HepG2 (cell line): ENCODE measurements around the gene VGF. TPM values are rescaled to one million over a fixed set of nuclear protein-coding genes. Genes with fewer than 3 reads are reported as not detected.

Experiments
- AKNA ChIP-seq: sonication (generic); formaldehyde crosslinking; IDR thresholded peaks from 2 replicates; pipeline ENCODE4 v1.4.0; 2020; ENCODE audit warnings: missing genetic modification reagents, borderline replicate concordance
- FOSL1 ChIP-seq: sonication (generic); formaldehyde crosslinking; IDR thresholded peaks from 2 replicates; pipeline ENCODE4 v1.9.0; 2021; ENCODE audit warnings: missing genetic modification reagents, borderline replicate concordance
- KIAA2018 ChIP-seq: sonication (generic); formaldehyde crosslinking; IDR thresholded peaks from 2 replicates; pipeline ENCODE4 v1.5.0; 2020; ENCODE audit warnings: mild to moderate bottlenecking, missing genetic modification reagents, borderline replicate concordance
- ZNF432 ChIP-seq: sonication (generic); formaldehyde crosslinking; IDR thresholded peaks from 2 replicates; pipeline ENCODE4 v1.5.0; 2020; ENCODE audit warnings: missing genetic modification reagents, mild to moderate bottlenecking, borderline replicate concordance
- ZNF44 ChIP-seq: sonication (generic); formaldehyde crosslinking; IDR thresholded peaks from 2 replicates; pipeline ENCODE4 v1.5.1; 2020; ENCODE audit warnings: mild to moderate bottlenecking, missing genetic modification reagents
- ZNF609 ChIP-seq: sonication (generic); formaldehyde crosslinking; IDR thresholded peaks from 2 replicates; pipeline ENCODE4 v1.4.0; 2020; ENCODE audit warnings: mild to moderate bottlenecking, missing genetic modification reagents, borderline replicate concordance
- polyA plus RNA-seq, 8 experiments: library from polyadenylated mRNA; depleted of rRNA in 3 of 8; stranded (reverse) in 7 of 8; unstranded in 1 of 8; fragments of >200 nt; fragmentation: Illumina TruSeq in 4 of 8; extraction: Trizol in 4 of 8; gene quantifications; 2 replicates each; pipeline versions ENCODE4 v1.2.1 to v1.2.3, GENCODE V29; 2011 to 2016; ENCODE audit warnings: low read depth in 4 of 8, missing spikeins in 1 of 8, mixed read lengths in 1 of 8; ENCODE audit not compliant: insufficient read depth in 1 of 8
- total RNA-seq, 5 experiments: library from RNA; depleted of rRNA; stranded (reverse); fragments of >200 nt; fragmentation: Illumina TruSeq; extraction: Trizol; gene quantifications; 2 replicates each; pipeline ENCODE4 v1.2.3, GENCODE V29; 2016; ENCODE audit warnings: low read depth in 1 of 5

Gene VGF
- total and polyA plus RNA-seq, 2 of the 13 experiments (the other 11 are each of a cell fraction or from before 2014, with no cell fraction given): 0.12 to 0.46 TPM

GRCh38 chr7:101165075-101165957 lies at the start of gene VGF (continued):
- TF ChIP-seq KIAA2018: no peak
- peak; percentile 96; the same call in 1 of the 2 replicates for TF ChIP-seq ZNF44 (CRISPR knock-in tag)
- peak; percentile 61; the same call in 1 of the 2 replicates for TF ChIP-seq FOSL1 (CRISPR knock-in tag)
- TF ChIP-seq AKNA (CRISPR knock-in tag): peak; percentile 97
- peak; percentile 71; the same call in 1 of the 2 replicates for TF ChIP-seq ZNF609 (CRISPR knock-in tag)
- TF ChIP-seq ZNF432 (CRISPR knock-in tag): peak; percentile 90
